ENCODE data around the gene ATOH8. TPM values are rescaled to one million over a fixed set of nuclear protein-coding genes. Genes with fewer than 3 reads are reported as not detected.
"Not testable (repeated sequence)": the region's sequence is repeated elsewhere in the genome, so short reads cannot be mapped to it uniquely, and the experiment has no call there.

ATOH8 gene
- total RNA-seq = 3.4 and 4.4 TPM in 2 replicates

- DNase-seq (ENCODE audit: extremely low read depth, low read depth, low spot score) = no peak
Measured at GRCh38 chr2:85753525-85754312, at the start of gene ATOH8. Gene ATOH8 (plus strand): TSS chr2:85753991. CDS start chr2:85754190, 199 bp downstream.

- DNase-seq (ENCODE audit: extremely low read depth, low read depth, low spot score) = no peak
Measured at GRCh38 chr2:85704038-85704437, 49.8 kb upstream of the ATOH8 start.

- DNase-seq (ENCODE audit: extremely low read depth, low read depth, low spot score) = no peak
Measured at GRCh38 chr2:85704800-85705679, 48.8 kb upstream of the ATOH8 start.

- DNase-seq (ENCODE audit: extremely low read depth, low read depth, low spot score) = no peak
Measured at GRCh38 chr2:85705680-85706039, 48.1 kb upstream of the ATOH8 start.

GRCh38 chr2:85706063-85706462 lies 47.7 kb upstream of the ATOH8 start:
- no peak for DNase-seq (ENCODE audit: extremely low read depth, low read depth, low spot score)

- DNase-seq (ENCODE audit: extremely low read depth, low read depth, low spot score) = no peak
Measured at GRCh38 chr2:85706599-85707296, 47.0 kb upstream of the ATOH8 start.

GRCh38 chr2:85707304-85707703 lies 46.5 kb upstream of the ATOH8 start:
- DNase-seq (ENCODE audit: extremely low read depth, low read depth, low spot score) = peak; percentile 84

- no peak for DNase-seq (ENCODE audit: extremely low read depth, low read depth, low spot score)
Measured at GRCh38 chr2:85708641-85709040, 45.1 kb upstream of the ATOH8 start.

GRCh38 chr2:85709401-85709811 lies 44.4 kb upstream of the ATOH8 start:
- no peak for DNase-seq (ENCODE audit: extremely low read depth, low read depth, low spot score)

- no peak for DNase-seq (ENCODE audit: extremely low read depth, low read depth, low spot score)
Measured at GRCh38 chr2:85710687-85711577, 42.9 kb upstream of the ATOH8 start.

- no peak for DNase-seq (ENCODE audit: extremely low read depth, low read depth, low spot score)
Measured at GRCh38 chr2:85711578-85712060, 42.2 kb upstream of the ATOH8 start.

GRCh38 chr2:85712336-85712735 lies 41.5 kb upstream of the ATOH8 start:
- DNase-seq (ENCODE audit: extremely low read depth, low read depth, low spot score) = no peak

GRCh38 chr2:85712849-85713612 lies 40.8 kb upstream of the ATOH8 start:
- DNase-seq (ENCODE audit: extremely low read depth, low read depth, low spot score) = no peak

- no peak for DNase-seq (ENCODE audit: extremely low read depth, low read depth, low spot score)
Measured at GRCh38 chr2:85713836-85714235, 40.0 kb upstream of the ATOH8 start.

- not testable (repeated sequence) for DNase-seq (ENCODE audit: extremely low read depth, low read depth, low spot score)
Measured at GRCh38 chr2:85714421-85714820, 39.4 kb upstream of the ATOH8 start.

- DNase-seq (ENCODE audit: extremely low read depth, low read depth, low spot score) = no peak
Measured at GRCh38 chr2:85714841-85715240, 39.0 kb upstream of the ATOH8 start.

GRCh38 chr2:85716346-85716914 lies 37.4 kb upstream of the ATOH8 start:
- DNase-seq (ENCODE audit: extremely low read depth, low read depth, low spot score) = no peak

GRCh38 chr2:85717308-85718008 lies 36.3 kb upstream of the ATOH8 start:
- DNase-seq (ENCODE audit: extremely low read depth, low read depth, low spot score) = no peak
